Posterior vena cava (tissue), 2 donors: ENCODE data around the gene BRD7. TPM values are rescaled to one million over a fixed set of nuclear protein-coding genes. Genes with fewer than 3 reads are reported as not detected.

Source experiments
- DNase-seq: peaks from one replicate; pipeline ENCODE4 v3.0.0-alpha.2; 2020; ENCODE audit warnings: low spot score
- intact Hi-C, 2 donors: fragments of 100-400 bp; cut with DNase I; formaldehyde crosslinking; loops; one replicate each; pipeline versions ENCODE4 v1.14.1 to v1.14.2; 2022 to 2023
- total RNA-seq, 2 donors: library from RNA; stranded (reverse); fragmentation: NEBNext Ultra II Directional; extraction: Animal tissue kit (Norgen Biotek cat#: 25700); gene quantifications; one replicate each; pipeline ENCODE4 v1.2.1, GENCODE V29; 2021
- donor health status: DM: yes; HTN: yes; CAD: no.
- donor health status: DM: yes; HTN: yes; CAD: no.

The BRD7 gene
- total RNA-seq, 2 donors from 2014 or later = 54.5 to 71.3 TPM

GRCh38 chr16:50313596-50314478 lies 55.0 kb downstream of the BRD7 start:
- peak; percentile 96 for DNase-seq
- intact Hi-C loops = no loop called here

DNA sequence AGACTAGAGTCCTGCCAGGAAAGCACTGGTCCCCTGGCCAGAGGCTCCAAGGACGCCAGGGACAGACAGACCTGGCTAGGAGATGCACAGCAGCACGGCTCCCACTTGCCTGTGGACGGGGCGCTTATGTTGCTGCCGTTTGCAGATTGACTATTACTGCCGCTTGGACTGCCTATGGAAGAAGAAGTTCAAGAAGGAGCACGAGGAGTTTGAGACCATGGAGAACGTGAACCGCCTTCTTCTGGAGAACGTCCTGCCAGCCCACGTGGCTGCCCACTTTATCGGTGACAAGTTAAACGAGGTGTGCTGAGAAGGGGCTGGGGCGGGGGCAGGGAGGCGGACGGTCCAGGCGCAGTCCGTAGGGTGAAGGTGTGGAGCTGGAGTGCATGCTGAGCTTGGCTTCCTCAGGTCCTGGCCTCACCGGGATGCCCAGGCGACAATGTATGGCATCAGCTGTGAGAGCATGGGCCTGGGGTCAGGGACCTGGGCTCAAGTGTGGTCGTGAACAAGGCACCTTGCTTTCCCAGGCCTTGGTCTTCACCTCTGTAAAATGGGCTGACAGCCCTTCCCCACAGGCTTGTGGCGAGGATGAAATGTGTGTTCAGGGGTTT lies 56.8 kb downstream of the BRD7 start:
- intact Hi-C loops = no loop called here
- peak; percentile 72 for DNase-seq

GRCh38 chr16:50311134-50311528 lies 57.7 kb downstream of the BRD7 start:
- no peak for DNase-seq
- intact Hi-C loops = no loop called here

- DNase-seq = peak; percentile 77
- intact Hi-C loops = no loop called here
Measured at GRCh38 chr16:50310308-50311133, 58.3 kb downstream of the BRD7 start.

DNA sequence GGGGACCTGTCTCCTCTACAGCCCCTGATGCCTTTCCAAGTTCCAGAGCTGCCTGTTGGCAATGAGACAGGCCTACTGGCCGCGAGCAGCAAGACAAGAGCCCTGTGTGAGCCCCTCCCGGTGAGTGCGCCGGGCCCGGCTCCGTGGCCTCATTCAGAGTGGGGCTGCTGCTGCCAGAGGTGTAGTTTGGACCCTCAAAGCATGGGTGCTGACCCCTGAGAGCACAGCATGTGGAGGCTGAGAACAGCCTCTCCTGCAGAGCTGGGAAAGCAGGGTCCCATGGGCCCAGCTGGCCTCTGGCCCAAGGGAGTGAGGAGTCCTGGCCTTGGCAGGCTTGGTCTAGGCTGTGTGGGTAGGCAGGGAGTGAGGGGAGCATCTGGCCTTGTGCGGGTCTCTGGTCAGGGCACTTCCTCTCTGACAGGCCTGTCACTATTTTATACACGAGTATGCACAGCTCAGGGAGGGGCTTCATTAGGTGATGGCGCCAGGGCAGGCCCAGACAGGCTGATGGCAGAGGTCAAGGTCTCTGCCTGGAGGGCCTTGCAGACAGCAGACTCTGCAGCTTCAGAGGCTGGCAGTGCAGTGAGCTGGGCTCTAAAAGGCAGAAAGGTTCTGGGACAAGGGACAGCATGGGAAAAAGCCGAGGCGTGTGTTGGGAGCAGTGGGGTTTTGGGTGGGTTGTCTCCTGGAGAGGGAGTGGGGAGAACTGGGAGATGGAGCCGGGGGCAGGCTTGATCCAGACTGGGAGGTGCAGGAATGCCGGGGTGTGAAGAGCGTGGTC lies 59.1 kb downstream of the BRD7 start:
- intact Hi-C loops = no loop called here
- peak; percentile 76 for DNase-seq

DNA sequence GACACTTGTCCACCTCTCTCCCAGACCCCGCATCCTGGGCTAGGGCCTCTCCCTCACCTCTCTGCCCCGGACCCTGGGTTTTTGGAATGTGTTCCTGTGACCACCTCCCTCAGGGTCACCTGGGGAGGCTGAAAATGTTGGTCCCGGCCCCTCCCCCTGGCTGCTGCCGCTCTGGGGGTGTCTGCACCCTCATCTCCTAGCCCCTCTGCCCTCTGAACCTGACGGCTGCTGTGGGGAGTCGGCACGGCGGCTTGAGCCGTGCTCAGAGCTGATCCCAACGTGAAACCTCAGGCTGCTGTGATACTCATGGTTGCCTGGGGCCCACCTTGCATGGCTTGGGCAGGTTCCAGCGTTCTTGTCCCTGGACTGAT lies 59.6 kb downstream of the BRD7 start:
- DNase-seq = no peak
- intact Hi-C loops = no loop called here

DNA sequence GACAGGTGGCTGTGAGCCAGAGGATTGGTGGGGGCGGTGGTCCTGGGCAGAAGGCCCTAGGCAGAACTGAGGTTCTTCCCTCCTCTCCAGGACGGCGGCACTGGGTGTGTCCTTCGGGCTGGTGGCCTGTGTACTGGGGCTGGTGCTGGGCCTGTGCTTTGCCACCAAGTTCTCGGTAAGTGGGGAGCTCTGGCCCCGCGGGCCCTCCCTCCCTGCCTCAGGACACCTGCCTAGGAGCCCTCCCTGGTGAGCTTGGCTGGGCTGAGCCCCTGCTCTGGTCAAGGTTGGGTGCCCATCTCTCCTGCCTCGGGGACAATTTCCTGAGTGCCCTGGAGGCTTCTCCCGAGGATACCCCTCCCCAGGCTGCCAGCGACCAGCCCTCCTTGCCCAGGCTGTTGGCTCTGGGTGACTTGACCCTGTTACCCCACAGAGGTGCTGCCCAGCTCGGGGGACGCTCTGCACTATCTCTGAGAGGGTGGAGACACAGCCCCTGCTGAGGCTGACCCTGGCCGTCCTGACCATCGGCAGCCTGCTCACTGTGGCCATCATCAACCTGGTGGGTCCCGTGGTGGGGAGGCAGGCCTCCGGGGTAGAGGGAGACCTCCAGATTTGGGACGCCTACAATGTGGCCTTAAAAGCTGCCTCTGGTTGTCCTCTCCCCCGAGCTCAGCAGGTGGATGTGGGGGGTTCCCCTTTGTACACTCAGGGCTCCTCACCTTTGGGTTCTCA lies 60.4 kb downstream of the BRD7 start:
- peak; percentile 74 for DNase-seq
- intact Hi-C loops = no loop called here

- intact Hi-C loops = no loop called here
- peak; percentile 65 for DNase-seq
Measured at GRCh38 chr16:50306287-50306686, 62.5 kb downstream of the BRD7 start.

GRCh38 chr16:50305441-50306061 lies 63.2 kb downstream of the BRD7 start:
- peak; percentile 82 for DNase-seq
- intact Hi-C loops = no loop called here

- intact Hi-C loops = no loop called here
- DNase-seq = peak; percentile 76
Measured at GRCh38 chr16:50304467-50305440, 64.0 kb downstream of the BRD7 start.

DNA sequence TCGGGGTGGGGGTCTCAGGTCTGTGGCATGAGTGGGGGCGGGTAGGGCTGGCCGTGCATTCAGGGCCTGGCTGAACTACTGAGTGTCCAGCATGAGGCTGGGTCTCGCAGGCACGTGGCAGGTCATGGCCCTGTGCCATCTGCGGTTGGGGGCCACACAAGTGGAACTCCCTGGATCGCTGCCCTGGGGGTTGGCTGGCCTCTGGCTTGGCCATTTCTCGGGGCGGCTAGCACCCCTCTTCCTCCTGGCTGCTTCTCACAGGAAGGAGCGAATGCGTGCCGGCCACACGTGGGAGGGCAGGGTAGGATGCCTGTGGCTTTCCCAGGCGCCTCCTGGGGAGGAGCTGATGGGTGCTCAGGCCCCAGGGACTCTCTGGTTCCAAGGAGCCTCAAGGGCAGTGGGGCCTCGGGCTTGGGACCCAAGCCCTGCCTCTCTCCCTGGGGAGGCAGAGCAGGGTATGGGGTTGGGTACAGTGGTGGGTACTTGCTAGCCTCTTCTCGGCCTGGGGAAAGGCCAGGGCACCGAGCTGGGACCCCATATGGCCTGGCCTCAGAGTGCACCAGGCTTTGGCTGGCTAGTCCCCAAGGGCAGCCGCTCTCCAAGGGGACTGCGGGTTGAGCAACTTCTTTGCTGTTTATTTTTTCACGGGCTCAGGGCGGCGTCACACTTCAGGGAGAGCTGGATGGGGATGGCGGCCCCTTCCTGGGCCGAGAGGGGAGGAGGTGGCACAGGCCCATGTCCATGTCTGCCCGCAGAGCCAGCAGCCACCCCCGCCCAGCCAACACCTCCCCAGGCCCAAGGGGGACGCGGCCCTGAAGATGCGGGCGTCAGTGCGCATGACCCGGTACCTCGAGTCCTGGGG lies 65.0 kb downstream of the BRD7 start:
- intact Hi-C loops = no loop called here
- peak; percentile 80 for DNase-seq

DNA sequence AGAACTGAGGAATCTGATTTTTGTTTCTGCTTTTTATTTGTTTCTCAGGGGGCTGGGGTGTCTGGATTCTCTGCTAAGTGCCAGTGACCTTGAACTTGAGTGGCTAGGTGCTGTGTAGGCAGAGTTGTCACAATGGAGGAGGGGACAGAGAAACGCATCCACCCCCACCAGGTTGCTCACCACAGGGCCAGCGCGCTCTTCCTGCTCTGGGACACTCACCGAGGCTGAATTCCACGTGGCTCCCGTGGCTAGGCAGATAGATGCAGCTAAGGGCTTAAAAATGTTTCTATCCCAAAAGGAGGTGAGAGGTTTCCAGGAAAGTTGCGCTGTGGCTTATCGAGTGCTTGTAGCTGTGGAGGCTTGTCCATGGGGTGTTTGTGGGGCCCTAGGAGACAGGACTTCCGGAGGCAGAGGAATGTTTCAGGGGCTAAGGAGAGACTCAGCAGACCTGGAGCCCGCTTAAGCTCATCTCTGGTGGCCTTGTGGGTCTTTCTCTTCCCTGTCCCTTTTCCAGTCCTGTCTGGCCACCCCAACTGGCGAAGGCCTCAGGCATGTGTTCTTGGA lies 65.7 kb downstream of the BRD7 start:
- intact Hi-C loops = no loop called here
- DNase-seq = no peak

DNA sequence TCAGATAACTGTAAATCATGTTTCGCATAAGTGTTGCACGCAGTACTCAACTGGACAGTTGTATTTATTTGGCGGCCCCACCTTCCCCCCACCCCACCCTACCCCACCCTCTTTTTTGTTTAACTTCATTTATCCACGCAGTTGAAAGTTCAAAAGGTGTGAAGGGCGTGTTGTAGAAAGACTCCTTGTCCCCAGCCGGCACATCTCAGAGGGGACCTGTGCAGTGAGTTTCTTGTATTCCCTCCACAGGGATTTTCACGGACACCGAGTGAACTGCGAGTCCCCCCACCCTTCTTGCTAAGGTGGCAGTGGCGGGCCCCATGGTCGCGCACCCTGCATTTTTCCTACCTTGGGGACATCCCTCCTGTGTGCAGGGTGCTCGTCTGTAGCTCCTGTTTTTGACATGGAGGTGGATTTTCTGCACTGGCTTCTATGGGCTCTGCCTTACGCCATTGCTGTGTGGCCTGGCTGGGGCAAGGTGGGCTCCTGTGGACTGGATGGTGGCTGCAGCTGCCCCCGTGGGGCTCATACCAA lies 66.2 kb downstream of the BRD7 start:
- DNase-seq = peak; percentile 75
- intact Hi-C loops = no loop called here

GRCh38 chr16:50301626-50302471 lies 66.9 kb downstream of the BRD7 start:
- DNase-seq = peak; percentile 93
- intact Hi-C loops = no loop called here
